HCEC 1CT (cell line): ENCODE measurements around the gene RAB3IL1.
"Not testable (repeated sequence)": the region's sequence is repeated elsewhere in the genome, so short reads cannot be mapped to it uniquely, and the experiment has no call there.

Experiments
- DNase-seq: peaks from one replicate; pipeline ENCODE4 v3.0.0-alpha.2; 2017

RAB3IL1 gene

DNA sequence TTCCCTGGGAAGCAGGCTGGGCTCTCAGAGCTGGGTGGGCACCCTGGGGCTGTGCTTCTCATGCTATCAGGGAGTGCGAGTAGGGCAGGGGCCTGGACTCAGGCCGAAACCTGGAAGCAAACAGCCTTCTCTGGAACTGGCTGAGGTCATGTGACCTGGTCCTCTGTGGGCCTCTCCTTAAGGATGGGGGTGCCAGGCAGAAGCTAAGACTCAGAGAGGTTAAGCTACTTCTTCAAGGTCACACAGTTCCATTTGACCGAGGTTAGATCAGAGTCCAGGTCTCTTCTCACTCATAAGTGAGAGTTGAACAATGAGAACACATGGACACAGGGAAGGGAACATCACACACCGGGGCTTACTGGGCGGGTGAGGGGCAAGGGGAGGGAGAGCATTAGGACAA, 33.4 kb downstream of the RAB3IL1 start:
- DNase-seq, result no peak

DNA sequence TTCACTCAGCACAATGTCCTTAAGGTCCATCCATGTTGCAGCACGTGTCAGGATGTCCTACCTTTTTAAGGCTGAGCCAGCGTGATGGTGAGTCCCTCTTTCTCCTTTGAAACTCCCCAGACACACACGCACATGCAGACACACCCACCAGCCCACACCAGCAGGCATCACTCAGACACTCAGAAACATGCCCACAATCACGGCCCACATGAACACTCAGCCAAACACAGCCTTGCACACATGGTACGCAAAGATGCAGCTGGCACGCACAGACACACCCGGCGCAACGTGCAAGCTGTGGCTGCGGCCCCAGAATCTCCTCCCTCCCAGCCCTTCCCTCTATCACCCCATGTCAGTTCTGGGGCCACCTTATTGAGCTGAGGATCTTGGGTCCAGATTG, 34.0 kb downstream of the RAB3IL1 start:
- no peak for DNase-seq

DNA sequence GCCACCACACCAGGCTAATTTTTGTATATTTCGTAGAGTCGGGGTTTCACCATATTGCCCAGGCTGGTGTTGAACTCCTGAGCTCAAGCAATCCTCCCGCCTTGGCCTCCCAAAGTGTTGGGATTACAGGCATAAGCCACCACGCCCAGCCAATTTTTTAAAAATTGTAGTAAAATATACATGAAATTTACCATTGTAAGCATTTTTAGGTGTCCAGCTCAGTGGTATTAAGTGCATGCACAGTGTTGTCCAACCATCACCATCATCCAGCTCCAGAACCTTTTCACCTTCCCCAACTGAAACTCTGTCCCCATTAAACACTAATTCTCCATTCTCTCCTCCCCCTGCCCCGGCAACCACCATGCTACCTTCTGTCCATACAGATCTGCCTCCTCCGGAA, 34.5 kb downstream of the RAB3IL1 start:
- DNase-seq, result no peak

DNA sequence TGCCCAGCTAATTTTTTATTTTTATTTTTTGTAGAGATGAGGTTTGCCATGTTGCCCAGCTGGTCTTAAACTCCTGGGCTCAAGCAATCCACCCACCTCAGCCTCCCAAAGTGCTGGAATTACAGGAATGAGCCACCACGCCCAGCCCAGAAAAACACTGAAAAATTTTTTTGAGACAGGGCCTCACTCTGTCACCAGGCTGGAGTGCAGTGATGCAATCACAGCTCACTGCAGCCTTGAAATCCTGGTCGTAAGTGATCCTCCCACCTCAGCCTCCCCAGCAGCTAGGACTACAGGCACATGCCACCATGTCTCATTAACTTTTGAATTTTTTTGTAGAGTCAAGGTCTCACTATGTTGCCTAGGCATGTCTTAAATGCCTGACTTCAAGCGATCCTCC, 35.1 kb downstream of the RAB3IL1 start:
- not testable (repeated sequence) for DNase-seq

DNA sequence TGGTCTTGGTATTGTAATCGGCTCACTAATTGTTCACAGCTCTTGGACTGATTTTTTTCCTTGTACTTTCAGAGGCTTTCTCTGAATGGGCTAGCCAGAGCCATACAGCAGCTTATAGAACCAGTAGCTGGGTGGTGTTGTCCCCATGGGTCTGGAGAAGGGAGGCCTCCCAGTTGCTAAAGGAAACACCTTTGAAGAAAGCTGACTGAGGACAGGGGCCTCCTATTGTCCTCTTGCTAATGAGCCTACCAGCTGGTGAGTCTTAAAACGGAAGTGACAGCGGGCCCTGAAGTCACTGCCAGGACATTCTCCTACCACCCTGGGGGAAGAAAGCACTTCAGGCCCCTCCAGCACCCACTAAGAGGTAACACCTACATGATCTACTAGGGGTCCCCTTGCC, 36.0 kb downstream of the RAB3IL1 start:
- no peak for DNase-seq

DNA sequence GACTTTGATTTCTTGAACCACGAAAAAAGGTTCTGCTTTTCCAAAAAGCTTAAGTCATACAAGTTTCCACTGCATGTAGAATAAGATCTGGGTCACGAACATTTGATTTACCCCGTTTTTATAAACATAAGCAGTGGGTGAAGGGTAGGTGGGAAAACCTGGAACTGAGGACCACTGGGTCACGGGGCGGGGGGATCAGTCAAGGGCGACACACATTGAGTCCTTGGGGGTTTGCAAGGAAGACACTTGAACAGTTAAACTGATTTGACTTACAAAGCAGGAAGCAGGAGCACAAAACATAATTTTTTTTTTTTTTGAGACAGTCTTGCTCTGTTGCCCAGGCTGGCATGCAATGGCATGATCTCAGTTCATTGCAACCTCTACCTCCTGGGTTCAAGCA, 36.9 kb downstream of the RAB3IL1 start:
- DNase-seq, result no peak

DNA sequence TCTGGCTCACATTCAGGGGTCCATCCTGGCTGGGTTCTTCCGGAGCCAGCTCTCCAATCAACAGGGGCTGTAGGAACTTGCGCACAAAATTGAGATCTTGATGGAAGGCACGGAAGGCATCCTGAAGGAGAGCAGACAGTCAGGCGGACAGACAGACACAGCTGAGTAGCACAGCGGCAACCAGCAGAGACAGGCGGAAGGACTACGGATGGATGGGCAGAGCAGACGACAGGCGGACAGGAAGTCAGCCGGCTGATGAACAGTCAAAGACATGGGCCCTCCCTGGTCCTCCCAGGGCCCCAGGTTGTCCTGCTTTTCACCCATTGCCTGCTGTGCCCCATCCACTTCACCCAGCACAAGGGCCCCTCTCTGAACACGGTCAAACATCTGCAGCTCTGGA, 37.3 kb downstream of the RAB3IL1 start:
- DNase-seq, result no peak

DNA sequence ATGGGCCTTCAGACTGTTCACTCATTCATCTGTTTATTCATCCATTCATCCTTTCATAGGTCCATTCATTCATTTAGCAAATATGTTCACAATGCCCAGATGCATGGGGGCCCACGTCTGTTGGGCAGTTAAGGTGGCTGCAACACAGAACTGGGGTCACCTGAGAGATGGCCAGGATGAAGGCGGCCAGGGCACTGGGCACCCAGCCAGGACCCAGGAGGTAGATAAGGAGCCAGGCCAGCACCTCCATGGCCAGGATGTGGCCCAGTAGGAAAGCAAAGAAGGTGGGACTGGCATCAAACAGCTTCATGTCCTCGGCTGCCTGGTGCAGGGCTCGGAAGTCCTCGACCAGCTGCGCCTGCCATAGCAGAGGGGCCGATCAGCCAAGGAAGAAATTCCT, 38.2 kb downstream of the RAB3IL1 start:
- no peak for DNase-seq

DNA sequence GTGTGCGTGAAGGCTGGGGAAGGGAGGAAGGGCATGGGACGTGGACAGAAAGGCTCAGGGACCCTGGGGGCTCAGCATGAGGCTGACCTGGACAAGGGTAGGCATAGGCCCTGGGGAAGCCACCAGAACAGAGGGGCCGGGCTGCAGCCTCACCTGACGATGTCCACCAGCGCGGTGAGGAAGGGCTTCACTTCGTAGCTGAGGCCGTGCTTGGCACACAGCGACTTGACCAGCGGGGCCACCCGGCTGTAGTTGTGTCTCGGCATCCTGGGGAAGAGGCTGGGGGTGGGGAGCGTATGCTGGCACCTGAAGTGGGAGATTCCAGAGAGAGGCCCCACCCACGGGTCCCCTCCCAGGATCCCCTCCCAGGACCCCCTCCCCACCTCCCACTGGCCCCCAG, 41.7 kb downstream of the RAB3IL1 start:
- DNase-seq, result no peak

DNA sequence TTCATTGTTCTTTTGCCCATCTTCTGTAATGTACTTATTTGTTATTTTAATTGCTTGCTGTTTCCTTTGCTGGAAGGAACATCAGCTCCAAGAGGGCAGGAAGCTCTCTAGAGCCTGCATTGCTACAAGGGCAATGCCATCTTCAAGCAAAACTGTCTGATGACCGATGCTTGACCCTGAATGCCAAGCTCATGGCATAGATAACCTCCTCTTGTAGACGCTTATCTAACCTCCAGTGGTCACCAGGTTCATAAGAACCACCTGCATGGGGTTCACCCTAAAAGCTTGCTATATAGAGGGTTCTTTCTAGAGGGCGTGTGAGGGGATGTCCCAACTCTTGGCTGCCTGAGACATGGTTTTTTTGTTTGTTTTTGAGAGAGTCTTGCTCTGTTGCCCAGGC, 42.5 kb downstream of the RAB3IL1 start:
- no peak for DNase-seq

DNA sequence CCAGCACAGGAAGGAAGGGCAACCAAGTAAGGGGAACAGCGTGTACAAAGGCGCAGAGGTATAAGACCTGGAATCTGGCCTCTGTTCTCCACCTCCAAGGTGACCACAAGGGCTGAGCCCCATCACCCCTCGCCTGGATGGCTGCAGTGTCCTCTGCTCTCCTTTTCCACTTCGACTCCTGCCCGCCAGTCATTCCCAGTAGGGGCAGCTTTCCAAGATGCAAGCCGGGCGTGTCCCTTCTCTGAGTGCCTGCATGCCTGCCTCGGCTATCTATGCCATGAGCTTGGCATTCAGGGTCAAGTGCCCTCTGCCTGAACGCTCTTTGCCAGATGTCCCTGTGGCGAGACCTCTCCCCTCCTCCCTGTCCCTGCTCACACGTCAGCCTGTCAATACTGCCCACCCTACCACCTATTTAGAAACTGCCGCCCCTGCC, 43.0 kb downstream of the RAB3IL1 start:
- no peak for DNase-seq

DNA sequence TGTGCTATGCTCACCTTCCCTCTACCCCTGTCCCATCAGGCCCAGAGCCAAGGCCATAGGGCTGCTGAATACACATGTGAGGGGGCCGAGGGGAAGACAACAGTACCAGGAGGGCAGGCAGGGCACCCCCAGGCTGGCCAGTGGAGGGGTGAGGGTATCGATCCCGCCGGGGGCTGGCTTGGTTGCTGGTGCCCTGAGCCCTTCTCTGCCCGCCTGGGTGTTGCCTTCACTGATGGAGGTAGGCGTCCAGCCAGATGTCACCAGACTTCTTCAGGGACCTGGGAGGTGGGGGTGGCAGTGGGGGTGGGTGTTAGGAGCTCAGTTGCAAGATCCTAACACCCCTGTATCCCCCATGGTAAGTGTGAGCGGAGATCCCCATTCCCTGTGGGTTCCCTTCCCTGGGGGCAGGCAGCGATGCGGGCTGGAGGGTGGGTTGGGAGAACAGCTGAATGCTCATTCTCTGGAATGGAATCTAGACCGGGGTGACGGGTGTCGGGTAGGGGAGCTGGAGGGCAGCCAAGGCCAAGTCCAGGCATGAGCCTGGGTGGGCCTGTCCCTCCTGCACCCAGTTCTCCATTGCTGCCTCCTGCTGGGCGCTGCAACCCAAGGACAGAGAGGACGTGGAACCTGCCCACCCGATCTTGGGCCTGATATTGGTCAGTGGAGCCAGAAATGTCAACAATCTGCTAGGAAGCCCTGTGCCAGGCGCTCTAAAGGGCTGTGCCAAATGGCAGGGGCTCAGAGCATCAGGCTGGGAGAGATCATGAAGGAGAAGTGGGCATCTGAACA, 43.6 kb downstream of the RAB3IL1 start:
- DNase-seq, result no peak

DNA sequence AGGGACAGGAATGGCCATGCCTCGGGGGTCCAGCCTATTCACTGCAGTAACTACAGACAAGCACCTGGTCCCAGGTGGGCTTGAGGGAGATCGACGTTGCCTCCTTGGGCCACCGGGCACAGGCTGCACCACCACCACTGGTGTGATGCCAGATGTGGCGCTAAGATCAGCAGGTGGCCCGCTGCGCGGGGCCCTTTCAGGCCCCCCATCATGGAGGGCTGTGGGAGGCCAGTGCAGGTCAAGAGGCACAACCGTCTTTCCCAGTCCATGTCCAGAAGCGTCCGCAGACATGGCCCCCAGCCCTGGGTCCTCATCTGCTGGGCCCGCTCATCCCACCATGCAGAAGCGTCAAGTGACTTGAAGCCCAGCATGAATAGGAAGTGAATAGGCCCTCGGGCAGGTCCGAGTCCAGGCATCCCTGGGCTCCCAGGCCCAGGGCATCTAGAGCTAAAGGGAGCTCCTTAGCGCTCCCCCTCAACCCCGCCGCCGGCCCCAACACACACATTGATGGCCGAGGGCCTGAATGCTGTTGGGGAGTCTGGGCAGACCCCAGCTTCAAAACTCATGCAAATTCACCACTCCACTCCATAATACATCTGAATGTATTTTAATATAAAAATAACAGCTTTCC, 44.3 kb downstream of the RAB3IL1 start:
- no peak for DNase-seq

DNA sequence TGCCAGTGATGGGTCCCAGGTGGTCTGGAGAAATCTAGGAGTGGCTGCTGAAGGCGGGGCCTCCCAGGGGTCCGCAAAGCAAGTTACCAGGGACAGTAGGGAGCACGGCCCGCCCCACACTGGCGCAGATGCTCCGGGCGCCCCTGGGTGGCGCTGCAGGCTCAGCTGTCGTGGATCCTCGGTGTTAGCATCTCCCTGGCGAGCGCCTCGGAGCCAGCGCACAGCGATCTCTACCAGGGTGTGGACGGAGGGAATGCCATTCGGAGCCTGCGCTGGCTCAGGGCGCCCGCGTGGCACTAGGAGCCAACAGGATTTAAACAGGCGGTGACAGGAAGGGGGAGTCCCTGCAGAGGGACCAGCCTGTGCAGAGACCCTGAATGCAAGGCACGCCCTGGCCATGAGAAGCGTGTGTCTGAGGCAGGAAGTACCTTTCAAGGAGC, 46.2 kb downstream of the RAB3IL1 start:
- DNase-seq, result peak; percentile 70

DNA sequence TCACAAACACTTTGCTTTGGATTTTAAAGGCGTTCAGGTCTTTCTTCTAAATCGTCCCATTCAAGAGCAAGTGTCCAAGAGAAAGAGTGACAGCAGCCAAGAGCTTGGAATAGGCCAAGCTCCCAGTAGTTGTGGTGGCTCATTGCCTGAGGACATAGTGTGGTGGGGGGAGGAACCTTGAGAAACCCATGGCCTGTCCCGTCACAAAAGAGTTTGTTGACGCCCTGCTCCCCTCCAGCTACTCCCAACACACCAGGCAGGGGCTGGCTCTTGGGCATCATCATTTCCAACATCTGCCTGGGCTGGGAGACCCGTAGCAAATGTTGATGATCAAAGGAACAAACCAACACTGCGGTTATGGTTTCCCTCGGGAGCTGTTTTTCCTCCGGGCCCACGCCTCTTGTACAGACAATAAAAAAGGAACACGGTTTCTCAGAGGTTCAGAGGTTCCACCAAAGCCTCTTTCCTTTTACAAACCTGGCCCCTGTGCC, 46.8 kb downstream of the RAB3IL1 start:
- DNase-seq, result no peak

DNA sequence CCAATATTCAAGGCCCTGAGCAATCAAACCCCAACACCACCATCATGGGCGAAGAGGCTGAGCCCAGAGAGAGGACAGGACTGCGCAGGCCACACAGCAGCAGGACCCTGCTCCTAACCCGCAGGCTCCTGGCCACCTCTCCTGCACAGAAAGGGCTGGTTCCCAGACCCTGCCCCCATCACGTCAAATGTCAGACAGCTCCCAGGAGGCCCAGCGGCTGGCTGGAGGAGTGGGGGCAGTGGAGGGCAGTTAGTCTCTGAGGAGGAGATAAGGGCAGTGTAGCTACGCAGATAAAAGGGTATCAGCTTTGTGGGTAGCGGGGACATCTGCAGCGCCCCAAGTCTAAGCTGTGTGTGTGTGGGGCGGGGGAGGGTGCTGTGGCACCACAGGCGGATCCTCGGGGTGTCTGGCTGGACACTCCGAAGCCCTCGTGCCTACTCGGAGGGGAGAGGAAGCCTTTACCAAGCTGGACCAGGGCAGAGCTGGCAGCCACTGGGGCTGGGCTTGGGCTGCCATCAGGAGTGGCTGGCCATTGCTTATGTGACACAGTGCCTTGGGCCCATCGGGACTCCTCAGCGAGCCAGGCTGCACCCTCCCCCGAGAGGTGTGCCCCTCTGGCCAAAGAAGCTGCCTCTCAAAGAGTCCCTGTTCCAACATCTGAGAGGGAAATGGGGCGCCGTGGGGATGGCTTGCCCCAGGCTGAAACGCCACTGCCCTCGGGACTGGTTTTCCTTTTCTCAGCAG, 47.5 kb downstream of the RAB3IL1 start:
- no peak for DNase-seq

DNA sequence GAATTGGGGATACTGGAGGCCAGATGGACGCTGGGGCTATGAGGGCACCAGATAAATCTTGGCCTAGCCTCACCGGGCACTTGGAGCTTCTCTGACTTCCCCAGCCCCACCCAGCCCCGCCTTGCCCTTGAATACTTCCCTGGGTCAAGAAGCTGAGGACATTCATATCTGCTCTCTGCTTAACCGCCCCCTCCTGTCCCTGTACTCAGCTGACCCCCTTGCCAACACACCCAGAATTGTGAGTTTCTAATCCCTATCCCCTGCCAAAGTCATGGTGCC, 48.0 kb downstream of the RAB3IL1 start:
- no peak for DNase-seq

DNA sequence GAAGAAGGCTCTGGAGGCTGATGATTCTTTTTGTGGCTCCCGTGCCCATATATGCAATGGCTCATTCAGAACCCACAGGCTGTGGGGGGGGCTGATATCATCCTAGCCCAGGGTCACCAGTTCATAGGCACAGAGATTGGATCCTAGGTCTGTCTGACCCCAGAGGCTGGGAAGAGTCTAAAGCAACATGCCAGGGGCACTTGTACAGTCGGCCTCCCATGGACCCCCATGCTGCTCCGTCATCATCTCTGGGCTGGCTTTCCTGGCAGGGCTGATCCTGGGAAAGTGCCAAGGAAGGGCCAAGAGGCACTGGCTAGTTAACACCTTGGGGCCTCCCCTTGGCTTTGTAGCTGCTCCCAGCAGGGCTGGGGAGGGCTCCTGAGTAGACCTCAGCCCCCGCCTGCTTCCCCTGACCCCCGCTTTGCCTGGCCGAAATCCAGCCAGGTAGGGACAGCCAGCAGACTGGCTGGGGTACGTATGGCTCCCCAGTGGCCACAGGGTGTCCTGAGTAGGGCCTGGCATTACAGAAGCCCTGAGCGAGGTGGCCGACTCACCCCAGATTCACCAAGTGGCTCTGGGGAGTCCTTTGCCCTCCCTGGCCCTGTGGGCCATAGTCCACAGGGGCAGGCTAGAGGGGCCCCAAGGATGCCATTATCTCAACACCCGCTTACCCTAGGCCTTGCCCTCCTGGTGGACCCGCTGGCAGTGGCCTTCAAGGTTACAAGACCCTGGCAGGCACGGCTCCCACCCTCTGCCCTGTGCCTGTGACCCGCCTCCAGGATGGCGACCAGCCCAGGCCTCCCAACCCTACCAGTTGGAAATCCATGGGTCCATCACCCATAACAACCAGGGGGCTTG, 48.6 kb downstream of the RAB3IL1 start:
- DNase-seq, result no peak

DNA sequence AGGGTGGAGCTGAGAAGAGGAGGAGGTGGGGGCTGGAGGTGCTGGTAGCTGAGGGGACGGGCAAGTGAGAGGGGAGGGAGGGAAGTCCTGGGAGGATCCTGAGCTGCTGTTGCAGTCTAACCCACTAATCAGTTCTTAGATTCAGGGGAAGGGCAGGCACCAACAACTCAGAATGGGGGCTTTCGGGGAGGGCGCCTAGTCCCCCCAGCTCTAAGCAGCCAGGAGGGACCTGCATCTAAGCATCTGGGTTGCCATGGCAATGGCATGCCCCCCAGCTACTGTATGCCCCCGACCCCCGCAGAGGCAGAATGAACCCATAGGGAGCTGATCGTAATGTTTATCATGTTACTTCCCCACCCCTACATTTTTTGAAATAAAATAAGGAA, 50.4 kb downstream of the RAB3IL1 start:
- no peak for DNase-seq

DNA sequence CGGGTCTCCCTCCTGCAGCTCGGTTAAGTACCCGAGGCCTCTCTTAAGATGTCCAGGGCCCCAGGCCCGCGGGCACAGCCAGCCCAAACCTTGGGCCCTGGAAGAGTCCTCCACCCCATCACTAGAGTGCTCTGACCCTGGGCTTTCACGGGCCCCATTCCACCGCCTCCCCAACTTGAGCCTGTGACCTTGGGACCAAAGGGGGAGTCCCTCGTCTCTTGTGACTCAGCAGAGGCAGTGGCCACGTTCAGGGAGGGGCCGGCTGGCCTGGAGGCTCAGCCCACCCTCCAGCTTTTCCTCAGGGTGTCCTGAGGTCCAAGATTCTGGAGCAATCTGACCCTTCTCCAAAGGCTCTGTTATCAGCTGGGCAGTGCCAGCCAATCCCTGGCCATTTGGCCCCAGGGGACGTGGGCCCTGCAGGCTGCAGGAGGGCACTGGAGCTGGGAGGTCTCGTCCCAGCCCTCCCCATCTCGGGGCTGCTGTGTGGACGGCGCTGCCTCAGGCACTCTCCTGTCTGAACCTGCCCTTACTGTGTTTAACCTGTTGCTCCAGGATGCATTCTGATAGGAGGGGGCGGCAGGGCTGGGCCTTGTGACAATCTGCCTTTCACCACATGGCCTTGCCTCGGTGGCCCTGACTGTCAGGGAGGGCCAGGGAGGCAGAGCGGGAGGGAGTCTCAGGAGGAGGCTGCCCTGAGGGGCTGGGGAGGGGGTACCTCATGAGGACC, 51.0 kb downstream of the RAB3IL1 start:
- no peak for DNase-seq

DNA sequence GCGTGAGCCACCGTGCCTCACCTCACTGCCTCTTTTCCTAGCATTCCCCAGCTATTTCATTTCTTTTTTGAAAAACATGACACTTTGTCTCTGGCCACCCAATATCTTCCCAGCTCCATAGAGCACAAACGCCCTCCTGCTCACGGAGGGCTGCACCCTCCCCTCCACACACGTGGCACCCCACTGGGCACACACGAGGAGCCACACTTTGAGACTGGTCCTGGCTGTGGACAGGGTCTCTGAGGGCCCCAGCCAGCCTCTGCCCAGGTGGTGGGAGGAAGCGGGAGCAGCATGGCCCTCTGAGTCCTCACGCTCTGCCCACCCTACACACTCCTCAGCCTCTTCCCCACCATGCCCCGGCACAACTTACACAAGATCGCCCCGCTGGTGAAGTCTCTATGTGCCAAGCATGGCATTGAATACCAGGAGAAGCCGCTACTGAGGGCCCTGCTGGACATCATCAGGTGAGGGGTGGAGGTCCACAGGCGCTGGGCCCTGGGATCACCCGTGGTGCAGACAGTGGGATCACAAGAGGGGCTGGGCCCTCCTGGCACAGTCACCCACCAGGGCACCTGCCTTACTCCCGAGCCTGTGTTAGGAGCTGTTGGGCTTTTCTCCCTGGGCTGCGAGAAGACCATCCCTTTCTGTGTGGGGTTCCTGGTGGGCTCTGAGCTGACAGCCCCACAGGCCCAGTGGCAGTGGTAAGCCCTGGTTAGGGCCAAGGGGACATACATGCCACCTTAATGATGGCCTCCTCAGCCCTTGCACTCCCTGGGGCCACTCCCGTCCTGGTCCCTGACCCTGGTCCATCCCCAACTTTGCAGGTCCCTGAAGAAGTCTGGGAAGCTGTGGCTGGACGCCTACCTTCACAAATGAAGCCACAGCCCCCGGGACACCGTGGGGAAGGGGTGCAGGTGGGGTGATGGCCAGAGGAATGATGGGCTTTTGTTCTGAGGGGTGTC, 52.3 kb downstream of the RAB3IL1 start:
- DNase-seq, result no peak
